Muscle layer of duodenum (tissue), 2 donors: ENCODE data around the gene NEURL4.

Source experiments
- H3K27ac ChIP-seq: one replicate; pipeline ENCODE4 v1.7.0; 2013; ENCODE audit warnings: mild to moderate bottlenecking, low read length
- H3K27me3 ChIP-seq: one replicate; pipeline ENCODE4 v1.7.0; 2013; ENCODE audit warnings: low read depth, mild to moderate bottlenecking, control low read depth, low read length
- H3K36me3 ChIP-seq, 2 donors: one replicate each; pipeline ENCODE4 v1.7.0; 2013; ENCODE audit warnings: low read length in 2 of 2, control low read depth in 1 of 2, mild to moderate bottlenecking in 1 of 2; ENCODE audit not compliant: insufficient read depth in 2 of 2, control insufficient read depth in 1 of 2
- H3K4me1 ChIP-seq, 2 donors: one replicate each; pipeline ENCODE4 v1.7.0; 2013; ENCODE audit warnings: low read length in 2 of 2, mild to moderate bottlenecking in 2 of 2, control low read depth in 1 of 2, moderate library complexity in 1 of 2; ENCODE audit not compliant: insufficient read depth in 2 of 2, control insufficient read depth in 1 of 2
- H3K4me3 ChIP-seq, 2 donors: one replicate each; pipeline ENCODE4 v1.7.0; 2013; ENCODE audit warnings: low read length in 2 of 2, low read depth in 1 of 2, mild to moderate bottlenecking in 1 of 2
- H3K9me3 ChIP-seq, 2 donors: one replicate each; pipeline ENCODE4 v1.7.0; 2013; ENCODE audit warnings: low read length in 2 of 2, control low read depth in 1 of 2, mild to moderate bottlenecking in 1 of 2; ENCODE audit not compliant: control insufficient read depth in 1 of 2
- donor health status: healthy.

Gene NEURL4

DNA sequence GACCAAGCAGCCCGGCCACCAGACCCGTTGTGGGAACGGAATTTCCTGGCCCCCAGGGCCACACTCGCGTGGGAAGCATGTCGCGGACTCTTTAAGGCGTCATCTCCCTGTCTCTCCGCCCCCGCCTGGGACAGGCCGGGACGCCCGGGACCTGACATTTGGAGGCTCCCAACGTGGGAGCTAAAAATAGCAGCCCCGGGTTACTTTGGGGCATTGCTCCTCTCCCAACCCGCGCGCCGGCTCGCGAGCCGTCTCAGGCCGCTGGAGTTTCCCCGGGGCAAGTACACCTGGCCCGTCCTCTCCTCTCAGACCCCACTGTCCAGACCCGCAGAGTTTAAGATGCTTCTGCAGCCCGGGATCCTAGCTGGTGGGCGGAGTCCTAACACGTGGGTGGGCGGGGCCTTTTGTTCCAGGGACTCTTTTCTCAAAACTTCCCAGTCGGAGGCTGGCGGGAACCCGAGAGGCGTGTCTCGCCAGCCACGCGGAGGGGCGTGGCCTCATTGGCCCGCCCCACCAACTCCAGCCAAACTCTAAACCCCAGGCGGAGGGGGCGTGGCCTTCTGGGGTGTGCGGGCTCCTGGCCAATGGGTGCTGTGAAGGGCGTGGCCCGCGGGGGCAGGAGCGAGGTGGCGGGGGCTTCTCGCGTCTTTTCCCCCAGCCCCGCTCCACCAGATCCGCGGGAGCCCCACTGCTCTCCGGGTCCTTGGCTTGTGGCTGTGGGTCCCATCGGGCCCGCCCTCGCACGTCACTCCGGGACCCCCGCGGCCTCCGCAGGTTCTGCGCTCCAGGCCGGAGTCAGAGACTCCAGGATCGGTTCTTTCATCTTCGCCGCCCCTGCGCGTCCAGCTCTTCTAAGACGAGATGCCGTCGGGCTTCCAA, 47.8 kb downstream of the NEURL4 start, which contains the start of gene SLC2A4:
TSS of gene SLC2A4 (plus strand) at position 645 of the 879 bp plus-strand sequence. CDS start at position 862, 217 bp downstream.
- H3K27ac ChIP-seq = peak within 1 kb of the TSS; percentile 86

DNA sequence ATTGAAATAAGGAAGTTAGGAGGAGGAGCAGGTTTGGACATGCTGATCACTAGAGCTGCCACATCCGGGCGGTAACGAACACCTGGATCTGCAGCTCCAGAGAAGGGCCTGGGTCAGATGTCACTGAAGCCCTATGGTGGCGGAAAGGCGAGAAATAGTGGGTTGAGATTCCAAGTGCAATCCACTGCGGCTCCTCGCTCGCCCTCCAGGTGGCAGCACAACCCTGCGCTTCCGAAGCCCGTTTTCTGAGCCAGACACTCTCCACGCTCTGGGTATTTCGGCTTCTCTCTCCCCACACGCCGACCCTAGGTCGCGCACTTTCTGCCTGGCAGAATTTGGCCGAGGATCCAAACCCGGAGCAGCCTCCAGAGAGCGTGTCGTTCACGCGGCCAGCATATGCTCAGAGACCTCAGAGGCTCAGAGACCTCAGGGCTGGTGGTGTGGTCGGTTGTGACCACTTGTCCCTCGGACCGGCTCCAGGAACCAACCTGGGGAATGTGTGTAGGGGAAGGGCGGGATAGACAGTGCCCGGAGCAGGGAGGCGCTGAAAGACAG, 48.5 kb downstream of the NEURL4 start:
- H3K4me3 ChIP-seq = peak overlapping the region; percentile 66 to 68
- peaks cover 0 to 41% of the 10 kb centered on the region in 2 donors for H3K4me1 ChIP-seq
- H3K9me3 ChIP-seq = no peaks in the 10 kb centered on the region
- no peaks in the 10 kb centered on the region for H3K27me3 ChIP-seq
- H3K27ac ChIP-seq = peak overlapping the region; percentile 86
- peaks cover 3 to 18% of the 10 kb centered on the region in 2 donors for H3K36me3 ChIP-seq

More for the DNA sequence above, 47.8 kb downstream of the NEURL4 start, which contains the start of gene SLC2A4:
- Histone ChIP-seq H3K9me3 (no peaks in the 10 kb centered on the region), H3K36me3 (peaks cover 3 to 21% of the 10 kb centered on the region in 2 donors), H3K27me3 (no peaks in the 10 kb centered on the region), H3K4me3 (peak within 1 kb of the TSS; percentile 66 to 68), H3K4me1 (peaks cover 0 to 41% of the 10 kb centered on the region in 2 donors)

DNA sequence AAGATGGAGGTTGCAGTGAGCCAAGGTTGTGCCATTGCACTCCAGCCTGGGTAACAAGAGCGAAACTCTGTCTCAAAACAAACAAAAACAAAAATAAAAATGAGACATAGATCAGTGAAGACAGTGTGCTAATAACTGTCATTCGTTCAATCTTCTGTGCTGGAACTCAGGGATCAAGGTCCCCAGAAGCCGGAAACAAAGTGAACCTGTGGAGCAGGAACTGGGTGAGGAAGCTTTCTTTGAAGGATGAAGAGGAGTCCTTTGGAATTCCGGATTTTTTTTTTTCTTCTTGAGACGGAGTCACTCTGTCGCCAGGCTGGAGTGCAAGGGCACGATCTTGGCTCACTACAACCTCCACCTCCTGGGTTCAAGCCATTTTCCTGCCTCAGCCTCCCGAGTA, 49.7 kb downstream of the NEURL4 start:
- peaks cover 3 to 7% of the 10 kb centered on the region in 2 donors for H3K36me3 ChIP-seq
- H3K27me3 ChIP-seq = no peaks in the 10 kb centered on the region
- peaks cover 0 to 31% of the 10 kb centered on the region in 2 donors for H3K4me1 ChIP-seq
- no peaks in the 10 kb centered on the region for H3K9me3 ChIP-seq
- no peak overlapping the region for H3K4me3 ChIP-seq
- H3K27ac ChIP-seq = no peak overlapping the region

DNA sequence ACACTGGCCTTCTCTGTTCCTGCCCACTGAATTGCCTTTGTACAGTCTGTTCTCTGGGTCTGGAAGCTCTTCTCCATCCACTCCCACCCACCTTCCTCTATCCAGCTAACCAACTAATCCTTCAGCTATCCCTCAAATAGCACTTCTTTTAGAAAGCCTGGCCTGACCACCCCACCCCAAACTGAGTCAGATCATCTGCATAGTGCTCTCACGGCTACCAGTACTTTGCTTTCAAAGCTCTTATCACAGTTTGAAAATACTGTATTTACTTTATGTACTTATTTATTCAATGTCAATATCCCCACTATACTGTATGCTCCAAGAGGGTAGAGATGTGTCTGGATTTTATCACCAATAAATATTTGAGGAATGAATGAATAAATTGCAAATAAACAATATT, 62.4 kb downstream of the NEURL4 start:
- H3K36me3 ChIP-seq = no peaks in the 10 kb centered on the region
- no peaks in the 10 kb centered on the region for H3K9me3 ChIP-seq
- no peak overlapping the region for H3K4me3 ChIP-seq
- H3K27me3 ChIP-seq = peaks cover 22% of the 10 kb centered on the region
- H3K4me1 ChIP-seq = peaks cover 0 to 19% of the 10 kb centered on the region in 2 donors
- no peak overlapping the region for H3K27ac ChIP-seq
